Measurements from ENCODE around the gene MAP1LC3A. TPM values are rescaled to one million over a fixed set of nuclear protein-coding genes. Genes with fewer than 3 reads are reported as not detected.

The MAP1LC3A gene
- total RNA-seq, 1 experiment from 2014 or later: not detected

- RAD21 ChIA-PET (ENCODE audit: low non-redundant PET in 1 of 2, low total read pairs in 2 of 2, uncharacterized antibody in 2 of 2, unreplicated experiment in 2 of 2): no interaction called here
- ATAC-seq: no peak
- H3K9ac ChIP-seq (ENCODE audit: low read length): no peak overlapping the region
Observed at GRCh38 chr20:34512266-34512954, 46.1 kb upstream of the MAP1LC3A start.

GRCh38 chr20:34512955-34513419 is 45.5 kb upstream of the MAP1LC3A start:
- peaks cover 16% of the 10 kb centered on the region for H3K79me2 ChIP-seq (ENCODE audit: insufficient read depth, low read length)
- ATAC-seq: no peak
- no peak overlapping the region for H3K27ac ChIP-seq (ENCODE audit: low read depth, low read length)
- ChIA-PET POLR2A (no interaction called here), CTCF (no interaction called here), RAD21 (ENCODE audit: low non-redundant PET in 1 of 2, low total read pairs in 2 of 2, uncharacterized antibody in 2 of 2, unreplicated experiment in 2 of 2) (no interaction called here)
- no peaks in the 10 kb centered on the region for H3K27me3 ChIP-seq (ENCODE audit: insufficient read depth, low read length)
- no peaks in the 10 kb centered on the region for H3K9me3 ChIP-seq (ENCODE audit: control insufficient read depth in 1 of 2, insufficient read depth in 1 of 2, low read depth in 1 of 2, low read length in 2 of 2)
- DNase-seq (ENCODE audit: low read depth, low spot score): no peak
- H4K20me1 ChIP-seq (ENCODE audit: insufficient read depth): no peaks in the 10 kb centered on the region
- no peak overlapping the region for H2AFZ ChIP-seq (ENCODE audit: low read depth, low read length, poor library complexity, severe bottlenecking)
- BruUV-seq (replicated peaks): no TSS peak
- no peak overlapping the region for H3K9ac ChIP-seq (ENCODE audit: low read length)
- no peaks in the 10 kb centered on the region for H3K9me2 ChIP-seq (ENCODE audit: insufficient read depth)
- intact Hi-C loops (cut with micrococcal nuclease): no loop called here
- no peak overlapping the region for H3K4me2 ChIP-seq (ENCODE audit: low read length)
- peaks cover 4 to 7% of the 10 kb centered on the region in 2 experiments; a peak in 3 of 4 replicates for H3K4me1 ChIP-seq (ENCODE audit: control insufficient read depth in 1 of 2, insufficient read depth in 2 of 2, low read length in 2 of 2)
- peaks cover 6 to 9% of the 10 kb centered on the region in 2 experiments; a peak in 3 of 4 replicates for H3K36me3 ChIP-seq (ENCODE audit: control insufficient read depth in 1 of 2, insufficient read depth in 2 of 2, low read length in 2 of 2)
- H3K4me3 ChIP-seq (replicated peaks in 1 of 2; ENCODE audit: low read depth in 1 of 2, low read length in 2 of 2): no peak overlapping the region
- no peak for TF ChIP-seq CEBPB (IDR thresholded peaks at IDR 0.05; ENCODE audit: low read depth)
- no peak for TF ChIP-seq EGR1 (IDR thresholded peaks at IDR 0.05; ENCODE audit: low read depth)
- TF ChIP-seq EZH2phosphoT487 (IDR thresholded peaks at IDR 0.05; ENCODE audit: borderline replicate concordance): no peak
- TF ChIP-seq SRF (IDR thresholded peaks at IDR 0.05; ENCODE audit: low read depth): no peak
- TF ChIP-seq REST (IDR thresholded peaks at IDR 0.05; ENCODE audit: low read depth): no peak
- TF ChIP-seq SP1 (IDR thresholded peaks at IDR 0.05; ENCODE audit: low read depth): no peak
- TF ChIP-seq CBX3 (IDR thresholded peaks at IDR 0.05; ENCODE audit: low read depth): no peak
- TF ChIP-seq ZFX (IDR thresholded peaks at IDR 0.05): no peak
- TF ChIP-seq ZBTB33 (IDR thresholded peaks at IDR 0.05; ENCODE audit: extremely low read depth, insufficient replicate concordance, low read length): no peak
- no peak for TF ChIP-seq CTCF (IDR thresholded peaks at IDR 0.05 in 2 of 3, conservative IDR thresholded peaks at IDR 0.05 in 1 of 3; ENCODE audit: borderline replicate concordance in 1 of 3, insufficient read depth in 1 of 3, low read depth in 2 of 3, low read length in 2 of 3)

More at GRCh38 chr20:34512266-34512954, 46.1 kb upstream of the MAP1LC3A start:
- no TSS peak for BruUV-seq (replicated peaks)
- intact Hi-C loops (cut with micrococcal nuclease): no loop called here
- peaks cover 10% of the 10 kb centered on the region for H3K79me2 ChIP-seq (ENCODE audit: insufficient read depth, low read length)
- H2AFZ ChIP-seq (ENCODE audit: low read depth, low read length, poor library complexity, severe bottlenecking): no peak overlapping the region
- H3K27ac ChIP-seq (ENCODE audit: low read depth, low read length): no peak overlapping the region
- no peaks in the 10 kb centered on the region for H4K20me1 ChIP-seq (ENCODE audit: insufficient read depth)
- no peak overlapping the region for H3K4me2 ChIP-seq (ENCODE audit: low read length)
- no peaks in the 10 kb centered on the region for H3K9me3 ChIP-seq (ENCODE audit: control insufficient read depth in 1 of 2, insufficient read depth in 1 of 2, low read depth in 1 of 2, low read length in 2 of 2)
- H3K36me3 ChIP-seq (ENCODE audit: control insufficient read depth in 1 of 2, insufficient read depth in 2 of 2, low read length in 2 of 2): peaks cover 9 to 15% of the 10 kb centered on the region in 2 experiments
- H3K27me3 ChIP-seq (ENCODE audit: insufficient read depth, low read length): no peaks in the 10 kb centered on the region
- no peak overlapping the region for H3K4me3 ChIP-seq (replicated peaks in 1 of 2; ENCODE audit: low read depth in 1 of 2, low read length in 2 of 2)
- H3K9me2 ChIP-seq (ENCODE audit: insufficient read depth): no peaks in the 10 kb centered on the region
- CTCF ChIA-PET: interaction anchor here (0.6 kb wide), 1 partner anchor 25 kb away, joined by 4 read pairs; no protein-coding TSS in a partner anchor
- POLR2A ChIA-PET: no interaction called here
- H3K4me1 ChIP-seq (ENCODE audit: control insufficient read depth in 1 of 2, insufficient read depth in 2 of 2, low read length in 2 of 2): peaks cover 4 to 7% of the 10 kb centered on the region in 2 experiments; a peak in 3 of 4 replicates
- no peak for DNase-seq (ENCODE audit: low read depth, low spot score)
- TF ChIP-seq SRF (IDR thresholded peaks at IDR 0.05; ENCODE audit: low read depth) (no peak), TCF7L2 (IDR thresholded peaks at IDR 0.05; ENCODE audit: borderline replicate concordance, extremely low read depth, insufficient read depth, insufficient read length) (no peak), YY1 (IDR thresholded peaks at IDR 0.05; ENCODE audit: extremely low read depth, insufficient replicate concordance, low read depth, low read length) (no peak), SP1 (IDR thresholded peaks at IDR 0.05; ENCODE audit: low read depth) (no peak)
